Mucosa of stomach (tissue), 1 donor: Measurements from ENCODE around the gene MS4A1.
"Not testable (repeated sequence)": the region's sequence is repeated elsewhere in the genome, so short reads cannot be mapped to it uniquely, and the experiment has no call there.

Experiments used
- H3K27me3 ChIP-seq: one replicate; pipeline ENCODE4 v1.7.0; 2013; ENCODE audit warnings: mild to moderate bottlenecking, low read length; ENCODE audit not compliant: control insufficient read depth, insufficient read depth
- H3K36me3 ChIP-seq: one replicate; pipeline ENCODE4 v1.7.0; 2013; ENCODE audit warnings: low read length; ENCODE audit not compliant: control insufficient read depth, insufficient read depth
- H3K4me1 ChIP-seq: one replicate; pipeline ENCODE4 v1.7.0; 2013; ENCODE audit warnings: mild to moderate bottlenecking, low read length; ENCODE audit not compliant: control insufficient read depth, insufficient read depth
- H3K4me3 ChIP-seq: one replicate; pipeline ENCODE4 v1.7.0; 2013; ENCODE audit warnings: low read length
- H3K9ac ChIP-seq: one replicate; pipeline ENCODE4 v1.7.0; 2013; ENCODE audit warnings: mild to moderate bottlenecking, low read length, moderate library complexity
- H3K9me3 ChIP-seq: one replicate; pipeline ENCODE4 v1.7.0; 2013; ENCODE audit warnings: mild to moderate bottlenecking, low read length, moderate library complexity; ENCODE audit not compliant: control insufficient read depth
- donor health status: Pancreatic carcinoma.

The MS4A1 gene

DNA sequence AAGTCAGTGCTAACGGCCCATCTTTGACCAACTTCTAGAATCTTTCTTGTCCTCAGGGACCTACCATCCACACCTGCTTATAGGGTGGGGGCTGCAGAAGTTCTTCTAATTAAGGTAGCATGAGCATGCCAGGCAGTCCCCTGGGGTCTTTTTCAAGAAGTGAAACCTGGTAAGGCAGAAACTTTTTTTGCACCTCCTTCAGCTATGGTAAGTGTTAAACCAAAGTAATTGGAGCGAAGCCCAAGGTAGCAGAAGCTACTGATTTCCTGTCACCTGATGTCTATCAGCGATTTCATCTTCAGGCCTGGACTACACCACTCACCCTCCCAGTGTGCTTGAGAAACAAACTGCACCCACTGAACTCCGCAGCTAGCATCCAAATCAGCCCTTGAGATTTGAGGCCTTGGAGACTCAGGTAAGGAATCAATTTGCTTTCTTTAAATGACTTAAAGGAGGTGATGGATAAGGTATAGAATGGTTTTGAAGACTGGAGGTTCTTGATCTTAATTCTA, at the start of gene MS4A1:
MS4A1 (plus strand) TSS at position 317 of the 512 bp plus-strand sequence. CDS start 6,528 bp downstream, outside the sequence.
- H3K9ac ChIP-seq, result no peak within 1 kb of the TSS
- H3K9me3 ChIP-seq, result no peaks in the 10 kb centered on the region
- H3K36me3 ChIP-seq, result no peaks in the 10 kb centered on the region
- no peaks in the 10 kb centered on the region for H3K27me3 ChIP-seq
- no peak within 1 kb of the TSS for H3K4me3 ChIP-seq
- no peaks in the 10 kb centered on the region for H3K4me1 ChIP-seq

- Histone ChIP-seq H3K36me3 (no peaks in the 10 kb centered on the region), H3K4me3 (no peak overlapping the region), H3K4me1 (no peaks in the 10 kb centered on the region), H3K9ac (no peak overlapping the region), H3K9me3 (no peaks in the 10 kb centered on the region), H3K27me3 (no peaks in the 10 kb centered on the region)
These were observed 35.6 kb upstream of the MS4A1 start for GRCh38 chr11:60420015-60420414.

- Histone ChIP-seq H3K4me1 (no peaks in the 10 kb centered on the region), H3K9me3 (no peaks in the 10 kb centered on the region), H3K27me3 (no peaks in the 10 kb centered on the region), H3K9ac (no peak overlapping the region), H3K36me3 (no peaks in the 10 kb centered on the region), H3K4me3 (no peak overlapping the region)
These were observed 33.0 kb upstream of the MS4A1 start for GRCh38 chr11:60422609-60423008.

- no peak overlapping the region for H3K9ac ChIP-seq
- H3K4me1 ChIP-seq, result no peaks in the 10 kb centered on the region
- no peaks in the 10 kb centered on the region for H3K9me3 ChIP-seq
- H3K27me3 ChIP-seq, result no peaks in the 10 kb centered on the region
- H3K36me3 ChIP-seq, result no peaks in the 10 kb centered on the region
- no peak overlapping the region for H3K4me3 ChIP-seq
These were observed 27.1 kb upstream of the MS4A1 start for GRCh38 chr11:60428517-60428916.

DNA sequence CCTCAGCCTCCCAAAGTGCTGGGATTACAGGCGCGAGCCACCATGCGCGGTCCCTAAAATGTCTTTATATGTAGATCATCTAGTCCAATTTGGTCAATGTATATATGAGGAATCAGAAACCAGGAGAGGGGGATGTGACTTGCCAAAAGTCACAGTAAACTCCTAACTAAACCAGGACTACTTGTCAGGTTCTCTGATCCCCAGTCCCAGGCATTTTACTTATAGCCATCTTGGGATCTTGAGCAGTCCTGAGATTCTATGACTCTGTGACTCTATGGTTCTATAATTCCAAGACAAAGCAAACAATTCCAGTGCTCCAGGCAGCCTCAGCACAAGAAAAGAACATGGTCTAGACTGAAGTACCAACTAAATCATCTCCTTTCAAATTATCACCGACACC, 26.4 kb upstream of the MS4A1 start, which contains the start of gene MS4A5:
MS4A5 (plus strand) TSS at position 301 of the 400 bp plus-strand sequence. CDS start 103 bp downstream, outside the sequence.
- Histone ChIP-seq H3K9ac (no peak within 1 kb of the TSS), H3K36me3 (no peaks in the 10 kb centered on the region), H3K4me1 (no peaks in the 10 kb centered on the region), H3K4me3 (no peak within 1 kb of the TSS), H3K27me3 (no peaks in the 10 kb centered on the region), H3K9me3 (no peaks in the 10 kb centered on the region)

- Histone ChIP-seq H3K4me3 (no peak overlapping the region), H3K9ac (no peak overlapping the region), H3K27me3 (no peaks in the 10 kb centered on the region), H3K36me3 (no peaks in the 10 kb centered on the region), H3K4me1 (no peaks in the 10 kb centered on the region), H3K9me3 (no peaks in the 10 kb centered on the region)
These were observed 24.4 kb upstream of the MS4A1 start for GRCh38 chr11:60431251-60431650.

DNA sequence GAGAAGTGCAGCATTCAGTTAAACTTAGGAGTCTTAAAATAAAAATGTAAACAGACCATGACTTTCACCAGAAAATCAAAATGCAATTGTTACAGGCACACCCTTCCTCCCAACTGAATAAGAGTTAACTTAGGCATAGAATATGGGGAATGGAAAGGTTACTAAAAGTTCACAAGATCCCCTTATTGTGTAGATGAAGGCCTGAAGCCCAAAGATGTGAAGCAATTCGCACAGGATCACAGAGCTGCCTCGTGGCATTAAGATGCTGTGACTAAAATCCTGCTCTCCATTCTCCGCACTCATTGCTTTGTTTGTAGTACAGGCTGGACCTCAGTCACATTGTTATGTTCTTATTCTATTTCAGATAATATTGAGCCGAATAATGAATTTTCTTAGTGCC, 22.2 kb upstream of the MS4A1 start:
- Histone ChIP-seq H3K4me1 (no peaks in the 10 kb centered on the region), H3K9ac (no peak overlapping the region), H3K27me3 (no peaks in the 10 kb centered on the region), H3K4me3 (no peak overlapping the region), H3K36me3 (no peaks in the 10 kb centered on the region), H3K9me3 (no peaks in the 10 kb centered on the region)

- no peak overlapping the region for H3K9ac ChIP-seq
- H3K27me3 ChIP-seq, result no peaks in the 10 kb centered on the region
- no peaks in the 10 kb centered on the region for H3K4me1 ChIP-seq
- H3K4me3 ChIP-seq, result no peak overlapping the region
- no peaks in the 10 kb centered on the region for H3K9me3 ChIP-seq
- H3K36me3 ChIP-seq, result no peaks in the 10 kb centered on the region
These were observed 8.6 kb upstream of the MS4A1 start for GRCh38 chr11:60447070-60447469.

DNA sequence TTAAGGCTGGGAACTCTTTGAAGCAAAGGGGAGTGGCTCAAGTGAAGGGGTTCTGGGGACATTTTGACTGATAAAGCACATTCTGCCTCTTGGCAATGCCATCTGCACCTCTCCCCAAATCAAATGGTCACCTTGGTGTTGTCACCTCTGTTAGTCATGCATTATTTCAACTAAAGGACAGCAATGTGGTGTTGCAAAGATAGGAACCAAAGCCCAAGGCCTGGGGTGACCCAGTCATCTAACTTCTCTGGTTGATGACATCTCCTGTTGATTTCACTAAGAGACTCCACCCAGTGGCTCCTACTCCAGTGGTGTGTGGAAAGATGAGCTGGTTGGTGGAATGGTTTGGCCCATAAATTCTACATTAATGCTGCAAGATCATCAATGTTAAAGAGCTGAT, 7.8 kb upstream of the MS4A1 start:
- no peak overlapping the region for H3K4me3 ChIP-seq
- no peak overlapping the region for H3K9ac ChIP-seq
- H3K9me3 ChIP-seq, result no peaks in the 10 kb centered on the region

DNA sequence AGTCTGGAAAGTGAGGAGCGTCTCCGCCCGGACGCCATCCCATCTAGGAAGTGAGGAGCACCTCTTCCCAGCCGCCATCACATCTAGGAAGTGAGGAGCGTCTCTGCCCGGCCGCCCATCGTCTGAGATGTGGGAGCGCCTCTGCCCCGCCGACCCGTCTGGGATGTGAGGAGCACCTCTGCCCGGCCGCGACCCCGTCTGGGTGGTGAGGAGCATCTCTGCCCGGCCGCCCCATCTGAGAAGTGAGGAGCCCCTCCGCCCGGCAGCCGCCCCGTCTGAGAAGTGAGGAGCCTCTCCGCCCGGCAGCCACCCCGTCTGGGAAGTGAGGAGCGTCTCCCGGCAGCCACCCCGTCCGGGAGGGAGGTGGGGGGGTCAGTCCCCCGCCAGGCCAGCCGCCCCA, 4.5 kb upstream of the MS4A1 start:
- H3K4me3 ChIP-seq, H3K4me1 ChIP-seq, H3K36me3 ChIP-seq, H3K9me3 ChIP-seq, H3K9ac ChIP-seq, H3K27me3 ChIP-seq: not testable (repeated sequence)

More for the DNA sequence above, 7.8 kb upstream of the MS4A1 start:
- Histone ChIP-seq H3K36me3 (no peaks in the 10 kb centered on the region), H3K27me3 (no peaks in the 10 kb centered on the region), H3K4me1 (no peaks in the 10 kb centered on the region)

- H3K27me3 ChIP-seq, result no peaks in the 10 kb centered on the region
- H3K4me3 ChIP-seq, result no peak overlapping the region
- H3K9me3 ChIP-seq, result no peaks in the 10 kb centered on the region
- no peaks in the 10 kb centered on the region for H3K4me1 ChIP-seq
- H3K36me3 ChIP-seq, result no peaks in the 10 kb centered on the region
- H3K9ac ChIP-seq, result no peak overlapping the region
These were observed 1.4 kb upstream of the MS4A1 start for GRCh38 chr11:60454212-60454611.

DNA sequence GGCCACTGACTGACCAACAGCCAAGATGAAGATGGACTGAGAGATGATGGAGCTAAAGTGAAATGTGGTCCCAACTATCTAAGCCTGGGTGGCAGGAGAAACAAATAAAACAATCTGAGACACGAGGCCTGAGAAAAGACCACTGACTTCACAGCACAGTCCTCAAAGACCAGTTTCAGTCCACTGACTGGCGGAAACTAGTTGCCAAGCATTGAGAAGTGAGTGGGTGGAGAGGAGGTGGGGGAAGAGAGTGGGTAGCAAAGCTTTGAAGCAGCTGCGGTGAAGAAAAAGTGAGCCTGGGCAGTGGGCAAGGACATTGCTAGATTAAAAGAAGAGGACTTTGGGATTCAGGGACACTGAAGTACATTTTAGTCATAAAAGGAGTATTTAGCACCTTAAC, 1.9 kb downstream of the MS4A1 start:
- Histone ChIP-seq H3K27me3 (no peaks in the 10 kb centered on the region), H3K4me1 (no peaks in the 10 kb centered on the region), H3K4me3 (no peak overlapping the region), H3K36me3 (no peaks in the 10 kb centered on the region), H3K9me3 (no peaks in the 10 kb centered on the region), H3K9ac (no peak overlapping the region)

GRCh38 chr11:60459345-60459744, 3.7 kb downstream of the MS4A1 start:
- no peaks in the 10 kb centered on the region for H3K27me3 ChIP-seq

More at GRCh38 chr11:60459345-60459744, 3.7 kb downstream of the MS4A1 start:
- H3K36me3 ChIP-seq, result no peaks in the 10 kb centered on the region
- H3K9me3 ChIP-seq, result no peaks in the 10 kb centered on the region
- H3K4me1 ChIP-seq, result no peaks in the 10 kb centered on the region
- no peak overlapping the region for H3K9ac ChIP-seq
- H3K4me3 ChIP-seq, result no peak overlapping the region
